H9 (cell line): ENCODE results near the gene DACH1. TPM values are rescaled to one million over a fixed set of nuclear protein-coding genes. Genes with fewer than 3 reads are reported as not detected.

ENCODE experiments used
- DNase-seq: peaks from one replicate; pipeline ENCODE4 v3.0.0-alpha.2; 2017
- H2AFZ ChIP-seq: one replicate; pipeline ENCODE4 v1.6.1; 2013; ENCODE audit warnings: mild to moderate bottlenecking, low read length, control low read depth, moderate library complexity
- H2AK5ac ChIP-seq: 2 replicates; pipeline ENCODE4 v1.6.1; 2013; ENCODE audit warnings: low read length, control low read depth, mixed read lengths; ENCODE audit not compliant: insufficient read length
- H2BK120ac ChIP-seq: one replicate; pipeline ENCODE4 v1.6.1; 2013; ENCODE audit warnings: low read depth, mild to moderate bottlenecking, low read length, control low read depth, inconsistent platforms; ENCODE audit not compliant: poor library complexity, severe bottlenecking
- H2BK12ac ChIP-seq: 2 replicates; pipeline ENCODE4 v1.6.1; 2013; ENCODE audit warnings: low read length, control low read depth, mixed read lengths, low read depth; ENCODE audit not compliant: insufficient read length
- H2BK15ac ChIP-seq: 2 replicates; pipeline ENCODE4 v1.6.1; 2013; ENCODE audit warnings: low read depth, low read length, control low read depth
- H2BK20ac ChIP-seq: one replicate; pipeline ENCODE4 v1.6.1; 2013; ENCODE audit warnings: low read depth, mild to moderate bottlenecking, low read length, control low read depth, inconsistent platforms; ENCODE audit not compliant: poor library complexity, severe bottlenecking
- H2BK5ac ChIP-seq: 2 replicates; pipeline ENCODE4 v1.6.1; 2013; ENCODE audit warnings: low read length, control low read depth, mixed read lengths; ENCODE audit not compliant: insufficient read length
- H3K14ac ChIP-seq: 2 replicates; pipeline ENCODE4 v1.6.1; 2013; ENCODE audit warnings: low read length, control low read depth; ENCODE audit not compliant: insufficient read depth
- H3K18ac ChIP-seq: 2 replicates; pipeline ENCODE4 v1.6.1; 2013; ENCODE audit warnings: low read depth, mild to moderate bottlenecking, mixed read lengths, low read length, control low read depth; ENCODE audit not compliant: insufficient read length
- H3K23ac ChIP-seq: 2 replicates; pipeline ENCODE4 v1.6.1; 2013; ENCODE audit warnings: low read length, control low read depth, mixed read lengths, low read depth; ENCODE audit not compliant: insufficient read length
- H3K23me2 ChIP-seq: 2 replicates; pipeline ENCODE4 v1.6.1; 2013; ENCODE audit warnings: low read depth, mild to moderate bottlenecking, mixed read lengths, low read length, control low read depth; ENCODE audit not compliant: insufficient read length, poor library complexity, severe bottlenecking
- H3K27ac ChIP-seq: 2 replicates; pipeline ENCODE4 v1.5.1; 2013; ENCODE audit warnings: low read length, control low read depth, mixed read lengths, low read depth; ENCODE audit not compliant: insufficient read length
- H3K27me3 ChIP-seq: 2 replicates; pipeline ENCODE4 v1.6.1; 2013; ENCODE audit warnings: low read length, control low read depth, inconsistent platforms; ENCODE audit not compliant: insufficient read depth
- H3K4ac ChIP-seq: 2 replicates; pipeline ENCODE4 v1.6.1; 2013; ENCODE audit warnings: low read depth, mild to moderate bottlenecking, control low read depth, inconsistent platforms, low read length, moderate library complexity
- H3K4me1 ChIP-seq: 2 replicates; pipeline ENCODE4 v1.6.1; 2013; ENCODE audit warnings: low read length, control low read depth, inconsistent platforms; ENCODE audit not compliant: insufficient read depth
- H3K4me2 ChIP-seq: 2 replicates; pipeline ENCODE4 v1.6.1; 2013; ENCODE audit warnings: low read length, control low read depth, mixed read lengths; ENCODE audit not compliant: insufficient read length, insufficient read depth
- H3K56ac ChIP-seq: 2 replicates; pipeline ENCODE4 v1.6.1; 2013; ENCODE audit warnings: low read depth, mild to moderate bottlenecking, mixed read lengths, low read length, control low read depth; ENCODE audit not compliant: insufficient read length
- H3K79me1 ChIP-seq: 2 replicates; pipeline ENCODE4 v1.6.1; 2013; ENCODE audit warnings: low read depth, mild to moderate bottlenecking, moderate library complexity, low read length, control low read depth, inconsistent platforms; ENCODE audit not compliant: insufficient read depth, poor library complexity, severe bottlenecking
- H3K79me2 ChIP-seq: 2 replicates; pipeline ENCODE4 v1.6.1; 2013; ENCODE audit warnings: low read length, control low read depth, inconsistent platforms; ENCODE audit not compliant: insufficient read depth
- H3K9ac ChIP-seq: 2 replicates; pipeline ENCODE4 v1.6.1; 2013; ENCODE audit warnings: low read length, control low read depth, mixed read lengths; ENCODE audit not compliant: insufficient read length; ENCODE audit errors: extremely low read depth
- H3K9me3 ChIP-seq: one replicate; pipeline ENCODE4 v1.6.1; 2013; ENCODE audit warnings: low read depth, low read length, inconsistent platforms; ENCODE audit not compliant: control insufficient read depth
- H3T11ph ChIP-seq: one replicate; pipeline ENCODE4 v1.6.1; 2013; ENCODE audit warnings: mild to moderate bottlenecking, low read length, control low read depth, inconsistent platforms
- H4K20me1 ChIP-seq: one replicate; pipeline ENCODE4 v1.6.1; 2013; ENCODE audit not compliant: control insufficient read depth, insufficient read length, insufficient read depth
- H4K5ac ChIP-seq: 2 replicates; pipeline ENCODE4 v1.6.1; 2013; ENCODE audit warnings: low read depth, mild to moderate bottlenecking, mixed read lengths, low read length, control low read depth; ENCODE audit not compliant: insufficient read length
- H4K8ac ChIP-seq: replicated peaks from 2 replicates; pipeline ENCODE4 v1.6.1; 2013; ENCODE audit warnings: low read length, control low read depth, mixed read lengths, low read depth; ENCODE audit not compliant: insufficient read length
- H4K91ac ChIP-seq: 2 replicates; pipeline ENCODE4 v1.6.1; 2013; ENCODE audit warnings: low read depth, mild to moderate bottlenecking, moderate library complexity, mixed read lengths, low read length, control low read depth; ENCODE audit not compliant: insufficient read length
- H3K27ac Mint-ChIP-seq, 3 experiments: 2 replicates in 2 of 3; 3 replicates in 1 of 3; pipeline ENCODE4 v1.8.0; 2020 to 2021; ENCODE audit warnings: mixed read lengths in 3 of 3, mild to moderate bottlenecking in 1 of 3, moderate library complexity in 1 of 3
- H3K27me3 Mint-ChIP-seq: 2 replicates; pipeline ENCODE4 v1.8.0; 2021; ENCODE audit warnings: low read depth, mild to moderate bottlenecking, moderate library complexity, mixed read lengths
- H3K36me3 Mint-ChIP-seq, 3 experiments: 2 replicates in 2 of 3; 3 replicates in 1 of 3; pipeline ENCODE4 v1.8.0; 2020 to 2021; ENCODE audit warnings: low read depth in 3 of 3, mixed read lengths in 3 of 3; ENCODE audit not compliant: insufficient read depth in 1 of 3
- H3K4me1 Mint-ChIP-seq, 2 experiments: 2 replicates each; pipeline ENCODE4 v1.8.0; 2020; ENCODE audit warnings: mixed read lengths in 2 of 2
- H3K4me3 Mint-ChIP-seq, 2 experiments: 2 replicates in 1 of 2; 3 replicates in 1 of 2; pipeline ENCODE4 v1.8.0; 2020 to 2021; ENCODE audit warnings: mild to moderate bottlenecking in 2 of 2, mixed read lengths in 2 of 2, moderate library complexity in 1 of 2
- H3K9me3 Mint-ChIP-seq, 2 experiments: 2 replicates in 1 of 2; 3 replicates in 1 of 2; pipeline ENCODE4 v1.8.0; 2020; ENCODE audit warnings: mild to moderate bottlenecking in 2 of 2, mixed read lengths in 2 of 2, moderate library complexity in 1 of 2
- CTCF ChIP-seq: fragments of 200-600 bp; sonication (generic); conservative IDR thresholded peaks from 3 replicates; pipeline ENCODE4 v1.8.0; 2021; ENCODE audit warnings: antibody characterized with exemption, mild to moderate bottlenecking
- WGBS: extraction: QIAGEN DNeasy Blood & Tissue Kit; methylation state at CpG from one replicate; pipeline ENCODE4 v1.1.7; 2013; ENCODE audit warnings: missing lambda C conversion rate, low lambda C conversion rate, mixed read lengths; ENCODE audit not compliant: insufficient read length; ENCODE audit errors: extremely low coverage; 5-methylcytosine and 5-hydroxymethylcytosine counted together
- total RNA-seq: library from RNA; stranded (reverse); gene quantifications from 2 replicates; pipeline ENCODE4 v1.2.1, GENCODE V29; 2021

The DACH1 gene
- total RNA-seq, 1 experiment from 2014 or later: not detected

GRCh38 chr13:71626421-71627117 lies 240.4 kb downstream of the DACH1 start:
- no peak overlapping the region for H2BK120ac ChIP-seq
- H3K9ac ChIP-seq: no peak overlapping the region
- H3K4me2 ChIP-seq: no peak overlapping the region
- H3K9me3 ChIP-seq: no peaks in the 10 kb centered on the region
- no peak overlapping the region for H2BK15ac ChIP-seq
- H3T11ph ChIP-seq: no peak overlapping the region
- no peaks in the 10 kb centered on the region for H4K20me1 ChIP-seq
- H4K5ac ChIP-seq: no peak overlapping the region
- H2BK5ac ChIP-seq: no peak overlapping the region
- H4K91ac ChIP-seq: no peak overlapping the region
- H3K36me3 Mint-ChIP-seq: no peaks in the 10 kb centered on the region
- no peak overlapping the region for H3K4me3 Mint-ChIP-seq
- peaks cover 17 to 23% of the 10 kb centered on the region in 2 experiments for H3K4me1 Mint-ChIP-seq
- H3K79me1 ChIP-seq: no peaks in the 10 kb centered on the region
- H3K9me3 Mint-ChIP-seq: no peaks in the 10 kb centered on the region
- no peaks in the 10 kb centered on the region for H3K27me3 Mint-ChIP-seq
- no peak overlapping the region for H3K27ac ChIP-seq
- no peaks in the 10 kb centered on the region for H3K23me2 ChIP-seq
- no peaks in the 10 kb centered on the region for H3K79me2 ChIP-seq
- H3K4ac ChIP-seq: no peak overlapping the region
- H4K8ac ChIP-seq: no peak overlapping the region
- no peak overlapping the region for H2AK5ac ChIP-seq
- no CpG with 5 or more reads among the region's 4 CpGs for WGBS
- H2AFZ ChIP-seq: no peak overlapping the region
- H3K27me3 ChIP-seq: no peaks in the 10 kb centered on the region
- DNase-seq: no peak
- TF ChIP-seq CTCF: no peak
- H3K23ac ChIP-seq: no peak overlapping the region
- no peak overlapping the region for H3K18ac ChIP-seq
- no peak overlapping the region for H3K56ac ChIP-seq
- no peak overlapping the region for H2BK20ac ChIP-seq
- no peak overlapping the region for H3K14ac ChIP-seq
- H3K27ac Mint-ChIP-seq: no peak overlapping the region
- no peaks in the 10 kb centered on the region; the same call in 1 of the 2 replicates for H3K4me1 ChIP-seq
- H2BK12ac ChIP-seq: no peak overlapping the region
